Gastroesophageal sphincter (tissue), 4 donors: ENCODE results near the gene CPB2. TPM values are rescaled to one million over a fixed set of nuclear protein-coding genes. Genes with fewer than 3 reads are reported as not detected.

Experiments
- ATAC-seq: fragments of 150-250 bp; one replicate; pipeline ENCODE4 v1.9.1; 2016; ENCODE audit warnings: mild to moderate bottlenecking, moderate library complexity
- H3K27ac ChIP-seq, 4 donors: fragments of 200-600 bp; sonication (generic) in 3 of 4; 1 replicate in 3 of 4; 2 replicates in 1 of 4; pipeline ENCODE4 v1.5.1; 2016 to 2019
- H3K27me3 ChIP-seq: fragments of 200-600 bp; sonication (generic); one replicate; pipeline ENCODE4 v1.5.1; 2019
- H3K36me3 ChIP-seq, 2 donors: fragments of 200-600 bp; sonication (generic); one replicate each; pipeline ENCODE4 v1.5.1; 2019; ENCODE audit warnings: control low read depth in 1 of 2
- H3K4me1 ChIP-seq, 3 donors: fragments of 200-600 bp; sonication (generic); 1 replicate in 2 of 3; 2 replicates in 1 of 3; pipeline ENCODE4 v1.5.1; 2016 to 2019; ENCODE audit warnings: control low read depth in 2 of 3
- H3K4me3 ChIP-seq, 2 donors: fragments of 200-600 bp; sonication (generic); one replicate each; pipeline ENCODE4 v1.5.1; 2019; ENCODE audit warnings: mild to moderate bottlenecking in 1 of 2, moderate library complexity in 1 of 2
- H3K9me3 ChIP-seq, 3 donors: fragments of 200-600 bp; sonication (generic); one replicate each; pipeline ENCODE4 v1.5.1; 2017 to 2019; ENCODE audit warnings: control low read depth in 2 of 3
- CTCF ChIP-seq, 4 experiments: fragments of 200-600 bp in 2 of 4; fragments of 450-650 bp in 2 of 4; sonication (generic) in 1 of 4; IDR thresholded peaks; one replicate each; pipeline ENCODE4 v1.5.1; 2017 to 2019; ENCODE audit warnings: antibody characterized with exemption in 4 of 4, mild to moderate bottlenecking in 2 of 4, moderate library complexity in 2 of 4
- EP300 ChIP-seq: sonication (generic); formaldehyde crosslinking; IDR thresholded peaks from one replicate; pipeline ENCODE4 v1.6.1; 2017; ENCODE audit warnings: antibody characterized with exemption, mild to moderate bottlenecking
- POLR2A ChIP-seq, 2 donors: fragments of 450-650 bp; IDR thresholded peaks; one replicate each; pipeline ENCODE4 v1.6.1; 2017; ENCODE audit warnings: antibody characterized with exemption in 2 of 2, mild to moderate bottlenecking in 2 of 2, moderate library complexity in 1 of 2
- POLR2AphosphoS5 ChIP-seq: sonication (generic); formaldehyde crosslinking; IDR thresholded peaks from one replicate; pipeline ENCODE4 v1.6.1; 2017; ENCODE audit warnings: antibody characterized with exemption
- WGBS, 2 donors: methylation state at CpG; one replicate each; pipeline ENCODE4 v1.1.5; 2018; ENCODE audit warnings: low coverage in 1 of 2; 5-methylcytosine and 5-hydroxymethylcytosine counted together
- total RNA-seq, 4 donors: library from RNA; depleted of rRNA; stranded (reverse); fragments of >200 nt; gene quantifications; one replicate each; pipeline ENCODE4 v1.1.0, GENCODE V29; 2016

CPB2 gene
- total RNA-seq, 4 donors from 2014 or later, result not detected

GRCh38 chr13:46149272-46150133 is 44.7 kb upstream of the CPB2 start:
- no peaks in the 10 kb centered on the region for H3K36me3 ChIP-seq

GRCh38 chr13:46146898-46147297 is 42.1 kb upstream of the CPB2 start:
- H3K9me3 ChIP-seq, result no peaks in the 10 kb centered on the region
- TF ChIP-seq CTCF (IDR thresholded peaks at IDR 0.05) (no peak), POLR2AphosphoS5 (no peak), EP300 (no peak), POLR2A (IDR thresholded peaks at IDR 0.05) (no peak)
- 17 to 19% methylated on average over 1 to 3 of the region's 3 CpGs for WGBS, 2 donors
- ATAC-seq, result no peak
- H3K36me3 ChIP-seq, result no peaks in the 10 kb centered on the region
- no peaks in the 10 kb centered on the region for H3K27me3 ChIP-seq
- no peak overlapping the region for H3K27ac ChIP-seq
- H3K4me1 ChIP-seq, result no peaks in the 10 kb centered on the region
- H3K4me3 ChIP-seq, result no peak overlapping the region

More at GRCh38 chr13:46149272-46150133, 44.7 kb upstream of the CPB2 start:
- Histone ChIP-seq H3K4me3 (no peak overlapping the region), H3K27ac (no peak overlapping the region), H3K9me3 (no peaks in the 10 kb centered on the region), H3K27me3 (no peaks in the 10 kb centered on the region), H3K4me1 (no peaks in the 10 kb centered on the region)
- WGBS, 2 donors, result 47 to 57% methylated on average over 4 to 6 of the region's 7 CpGs
- TF ChIP-seq CTCF (IDR thresholded peaks at IDR 0.05), result no peak
- no peak for TF ChIP-seq POLR2AphosphoS5
- no peak for TF ChIP-seq POLR2A (IDR thresholded peaks at IDR 0.05)
- TF ChIP-seq EP300, result no peak
- ATAC-seq, result no peak

- H3K4me1 ChIP-seq, result no peaks in the 10 kb centered on the region
- WGBS, 2 donors, result 56 to 63% methylated on average over 1 to 2 of the region's 2 CpGs
- H3K27ac ChIP-seq, result no peak overlapping the region
- no peaks in the 10 kb centered on the region for H3K36me3 ChIP-seq
- no peak for ATAC-seq
- H3K4me3 ChIP-seq, result no peak overlapping the region
- H3K9me3 ChIP-seq, result no peaks in the 10 kb centered on the region
- TF ChIP-seq CTCF (IDR thresholded peaks at IDR 0.05), result no peak
- TF ChIP-seq POLR2A (IDR thresholded peaks at IDR 0.05), result no peak
- TF ChIP-seq POLR2AphosphoS5, result no peak
- no peak for TF ChIP-seq EP300
- H3K27me3 ChIP-seq, result no peaks in the 10 kb centered on the region
Measured at GRCh38 chr13:46145950-46146349, 41.1 kb upstream of the CPB2 start.

GRCh38 chr13:46145135-46145534 is 40.3 kb upstream of the CPB2 start:
- Histone ChIP-seq H3K4me1 (no peaks in the 10 kb centered on the region), H3K27me3 (no peaks in the 10 kb centered on the region), H3K9me3 (no peaks in the 10 kb centered on the region), H3K36me3 (no peaks in the 10 kb centered on the region), H3K27ac (no peak overlapping the region), H3K4me3 (no peak overlapping the region)
- ATAC-seq, result no peak
- 67 to 79% methylated on average over 4 of the region's 4 CpGs for WGBS, 2 donors
- TF ChIP-seq POLR2AphosphoS5, result no peak
- no peak for TF ChIP-seq EP300

GRCh38 chr13:46143184-46143701 is 38.4 kb upstream of the CPB2 start:
- H3K36me3 ChIP-seq, result no peaks in the 10 kb centered on the region
- 58 to 64% methylated on average over 4 of the region's 4 CpGs for WGBS, 2 donors
- no peaks in the 10 kb centered on the region for H3K4me1 ChIP-seq
- no peak overlapping the region for H3K4me3 ChIP-seq
- no peak overlapping the region for H3K27ac ChIP-seq
- no peak for ATAC-seq
- no peaks in the 10 kb centered on the region for H3K9me3 ChIP-seq
- TF ChIP-seq EP300, result no peak
- no peak for TF ChIP-seq POLR2A (IDR thresholded peaks at IDR 0.05)
- TF ChIP-seq POLR2AphosphoS5, result no peak
- no peak for TF ChIP-seq CTCF (IDR thresholded peaks at IDR 0.05)
- no peaks in the 10 kb centered on the region for H3K27me3 ChIP-seq
